Nasal cavity respiratory epithelium epithelial cell of viscerocranial mucosa (primary cell): ENCODE data around the gene MDM1. TPM values are rescaled to one million over a fixed set of nuclear protein-coding genes. Genes with fewer than 3 reads are reported as not detected.

ENCODE experiments used
- total RNA-seq: library from RNA; depleted of rRNA; stranded (reverse); fragments of >200 nt; gene quantifications from 2 replicates; pipeline ENCODE4 v1.2.3, GENCODE V29; 2014

MDM1 gene, protein sequence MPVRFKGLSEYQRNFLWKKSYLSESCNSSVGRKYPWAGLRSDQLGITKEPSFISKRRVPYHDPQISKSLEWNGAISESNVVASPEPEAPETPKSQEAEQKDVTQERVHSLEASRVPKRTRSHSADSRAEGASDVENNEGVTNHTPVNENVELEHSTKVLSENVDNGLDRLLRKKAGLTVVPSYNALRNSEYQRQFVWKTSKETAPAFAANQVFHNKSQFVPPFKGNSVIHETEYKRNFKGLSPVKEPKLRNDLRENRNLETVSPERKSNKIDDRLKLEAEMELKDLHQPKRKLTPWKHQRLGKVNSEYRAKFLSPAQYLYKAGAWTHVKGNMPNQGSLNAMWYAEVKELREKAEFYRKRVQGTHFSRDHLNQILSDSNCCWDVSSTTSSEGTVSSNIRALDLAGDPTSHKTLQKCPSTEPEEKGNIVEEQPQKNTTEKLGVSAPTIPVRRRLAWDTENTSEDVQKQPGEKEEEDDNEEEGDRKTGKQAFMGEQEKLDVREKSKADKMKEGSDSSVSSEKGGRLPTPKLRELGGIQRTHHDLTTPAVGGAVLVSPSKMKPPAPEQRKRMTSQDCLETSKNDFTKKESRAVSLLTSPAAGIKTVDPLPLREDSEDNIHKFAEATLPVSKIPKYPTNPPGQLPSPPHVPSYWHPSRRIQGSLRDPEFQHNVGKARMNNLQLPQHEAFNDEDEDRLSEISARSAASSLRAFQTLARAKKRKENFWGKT
- total RNA-seq = 5.1 and 9.3 TPM in 2 replicates

DNA sequence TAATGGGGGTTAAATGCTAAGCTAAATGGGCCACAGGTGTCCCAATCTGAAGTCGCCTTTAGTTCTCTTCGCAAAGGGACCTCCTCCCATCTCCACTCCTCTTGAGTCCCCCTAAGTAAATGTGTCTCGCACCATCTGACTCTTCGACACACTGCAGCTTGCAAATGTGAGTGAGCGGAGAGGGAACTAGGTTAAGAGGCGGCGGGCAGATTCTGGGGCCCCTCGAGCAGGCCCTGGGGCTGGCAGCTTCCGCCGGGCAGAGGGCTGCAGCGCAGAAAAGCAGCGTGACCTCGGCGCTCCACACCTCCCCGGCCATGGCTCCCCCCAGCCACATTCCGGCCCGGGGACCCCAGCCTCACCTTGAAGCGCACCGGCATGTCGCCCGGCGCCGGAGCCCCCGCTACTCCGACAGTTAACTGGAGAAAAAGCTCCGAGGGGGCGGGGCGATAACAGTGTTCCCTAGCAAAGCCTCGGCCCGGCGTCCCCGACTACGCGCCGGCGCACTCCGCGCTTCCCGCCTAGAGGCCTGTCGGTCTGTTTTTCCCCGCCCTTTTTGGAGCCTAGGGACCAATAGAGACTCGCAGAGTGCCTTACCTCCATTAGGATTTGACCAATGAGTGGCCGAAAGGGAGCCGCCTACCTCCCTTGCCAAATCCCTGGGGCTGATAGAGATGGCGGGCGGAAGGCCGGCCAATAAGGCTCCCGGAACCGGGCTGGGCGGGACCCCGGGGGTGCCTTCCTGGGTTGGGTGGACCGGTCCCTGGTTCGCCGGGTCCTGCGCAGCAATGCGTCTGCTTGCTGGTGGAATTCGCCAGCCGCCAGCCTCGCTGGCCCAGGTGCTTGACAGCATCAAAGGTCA, at the start of gene MDM1:
Gene MDM1, minus strand, starts transcription at position 494 of the 859 bp plus-strand sequence. Its CDS starts 117 bp downstream, at position 377.

GRCh38 chr12:68253504-68253903, 78.7 kb downstream of the MDM1 start, which contains the start of gene IL22:
TSS of gene IL22 (minus strand) at chr12:68253604. CDS start at chr12:68253448, 156 bp downstream.

Other genes with a start within 250 kb of the MDM1 start
- not detected in 2 replicates for gene IFNG, start 172.6 kb downstream of the MDM1 start, total RNA-seq
- not detected in 2 replicates for gene IL26, start 106.6 kb downstream of the MDM1 start, total RNA-seq
- gene IL22, start 78.8 kb downstream of the MDM1 start, total RNA-seq = not detected in 2 replicates